ENCODE data around the gene TMEM53. TPM values are rescaled to one million over a fixed set of nuclear protein-coding genes. Genes with fewer than 3 reads are reported as not detected.
A peak's percentile ranks its signal among the peaks of the same experiment; 100 is the strongest.

TMEM53 gene
- polyA plus RNA-seq, 1 of the 3 experiments (the other 2 are of a cell fraction), result 14.9 TPM

- no peak for TF ChIP-seq PBX3 (IDR thresholded peaks at IDR 0.05)
- TF ChIP-seq, protein P1, sequence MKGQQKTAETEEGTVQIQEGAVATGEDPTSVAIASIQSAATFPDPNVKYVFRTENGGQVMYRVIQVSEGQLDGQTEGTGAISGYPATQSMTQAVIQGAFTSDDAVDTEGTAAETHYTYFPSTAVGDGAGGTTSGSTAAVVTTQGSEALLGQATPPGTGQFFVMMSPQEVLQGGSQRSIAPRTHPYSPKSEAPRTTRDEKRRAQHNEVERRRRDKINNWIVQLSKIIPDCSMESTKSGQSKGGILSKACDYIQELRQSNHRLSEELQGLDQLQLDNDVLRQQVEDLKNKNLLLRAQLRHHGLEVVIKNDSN (IDR thresholded peaks at IDR 0.05; ENCODE audit: borderline replicate concordance, low read depth), result no peak
Measured at GRCh38 chr1:44634606-44635189, 39.6 kb downstream of the TMEM53 start (continued).

DNA sequence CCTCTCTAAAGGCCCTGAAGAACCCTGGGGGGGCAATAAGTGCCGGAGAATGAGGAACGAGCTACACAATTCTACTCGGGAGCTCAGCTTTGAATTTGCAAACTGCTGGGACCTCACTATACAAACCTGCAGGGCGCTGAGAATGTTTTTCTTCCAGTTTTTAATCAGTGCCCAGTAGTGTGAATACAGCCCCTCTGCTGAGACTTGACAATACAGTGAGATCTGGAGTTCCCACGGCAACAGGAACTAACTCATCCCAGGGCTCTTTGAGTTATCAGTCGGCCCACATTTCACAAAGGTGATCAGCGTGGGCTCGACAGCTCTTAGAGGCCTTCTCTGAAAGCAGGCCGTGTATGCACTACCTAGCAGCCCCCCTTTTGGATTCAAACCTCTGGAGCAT, 41.7 kb downstream of the TMEM53 start:
- peak overlapping the region; percentile 94 for H2AFZ ChIP-seq (ENCODE audit: low read depth)
- H3K4me1 ChIP-seq (ENCODE audit: control insufficient read depth in 1 of 2, insufficient read depth in 2 of 2, low read depth in 1 of 2, low read length in 1 of 2), result peaks cover 4 to 50% of the 10 kb centered on the region in 2 experiments; a peak in 1 of 4 replicates
- peak overlapping the region; percentile 95 for H3K4me2 ChIP-seq
- H3K79me2 ChIP-seq (ENCODE audit: insufficient read depth), result peaks cover 13% of the 10 kb centered on the region; the same call in 1 of the 2 replicates
- H3K9me2 ChIP-seq, result no peaks in the 10 kb centered on the region
- H3K9ac ChIP-seq, result peak overlapping the region; percentile 91
- WGBS (ENCODE audit: low lambda C conversion rate), result 11% methylated on average over 7 of the region's 9 CpGs
- peaks cover 26% of the 10 kb centered on the region for H3F3A ChIP-seq (replicated peaks; ENCODE audit: insufficient read depth)
- no peaks in the 10 kb centered on the region for H3K9me3 ChIP-seq
- peak; percentile 46 for DNase-seq
- no peaks in the 10 kb centered on the region for H3K27me3 ChIP-seq (ENCODE audit: insufficient read depth)
- peak overlapping the region; percentile 74 to 77 for H3K4me3 ChIP-seq (ENCODE audit: low read depth in 2 of 2, low read length in 1 of 2)
- TF ChIP-seq MXI1 (IDR thresholded peaks at IDR 0.05; ENCODE audit: low read depth, low read length), result peak; percentile 19; the same call in 1 of the 2 replicates
- no peak for TF ChIP-seq FOXJ3 (CRISPR knock-in tag; IDR thresholded peaks at IDR 0.05)
- TF ChIP-seq RCOR1 (IDR thresholded peaks at IDR 0.05; ENCODE audit: low read length), result no peak
- CTCF ChIA-PET, result interaction anchor here (0.8 to 15.4 kb wide), 7 partner anchors 9 to 61 kb away, joined by 3 to 163 read pairs (median 6); no protein-coding TSS in a partner anchor
- H4K20me1 ChIP-seq (ENCODE audit: insufficient read depth), result no peaks in the 10 kb centered on the region
- POLR2A ChIA-PET, result interaction anchor here (0.9 to 3.9 kb wide), 7 partner anchors 9 to 420 kb away, joined by 3 to 50 read pairs (median 18); no protein-coding TSS in a partner anchor
- H3K27ac ChIP-seq (ENCODE audit: low read depth in 2 of 2, low read length in 1 of 2), result peak overlapping the region; percentile 83 to 89
- H3K36me3 ChIP-seq (replicated peaks in 1 of 2; ENCODE audit: control insufficient read depth in 1 of 2, insufficient read depth in 2 of 2, low read length in 1 of 2), result peaks cover 19 to 47% of the 10 kb centered on the region in 2 experiments

GRCh38 chr1:44631647-44632539, 42.4 kb downstream of the TMEM53 start:
- H4K20me1 ChIP-seq (ENCODE audit: insufficient read depth), result no peaks in the 10 kb centered on the region
- CTCF ChIA-PET, result interaction anchor here (0.8 to 15.4 kb wide), 12 partner anchors 9 to 63 kb away, joined by 3 to 163 read pairs (median 4); no protein-coding TSS in a partner anchor
- peaks cover 26% of the 10 kb centered on the region for H3F3A ChIP-seq (replicated peaks; ENCODE audit: insufficient read depth)
- no peaks in the 10 kb centered on the region for H3K9me2 ChIP-seq
- H3K79me2 ChIP-seq (ENCODE audit: insufficient read depth), result peaks cover 13% of the 10 kb centered on the region; the same call in 1 of the 2 replicates
- DNase-seq, result peak; percentile 97
- H3K4me3 ChIP-seq (ENCODE audit: low read depth in 2 of 2, low read length in 1 of 2), result peak overlapping the region; percentile 74 to 77
- H3K27ac ChIP-seq (ENCODE audit: low read depth in 2 of 2, low read length in 1 of 2), result peak overlapping the region; percentile 83 to 89
- peaks cover 17 to 40% of the 10 kb centered on the region in 2 experiments for H3K36me3 ChIP-seq (replicated peaks in 1 of 2; ENCODE audit: control insufficient read depth in 1 of 2, insufficient read depth in 2 of 2, low read length in 1 of 2)
- H3K27me3 ChIP-seq (ENCODE audit: insufficient read depth), result no peaks in the 10 kb centered on the region
- H3K4me1 ChIP-seq (ENCODE audit: control insufficient read depth in 1 of 2, insufficient read depth in 2 of 2, low read depth in 1 of 2, low read length in 1 of 2), result peaks cover 4 to 44% of the 10 kb centered on the region in 2 experiments; a peak in 1 of 4 replicates
- H3K9me3 ChIP-seq, result no peaks in the 10 kb centered on the region
- H2AFZ ChIP-seq (ENCODE audit: low read depth), result peak overlapping the region; percentile 94
- POLR2A ChIA-PET, result interaction anchor here (0.7 to 3.9 kb wide), 10 partner anchors 10 to 419 kb away, joined by 3 to 50 read pairs (median 10); partner anchors contain the start of genes ARMH1 and TMEM53
- WGBS (ENCODE audit: low lambda C conversion rate), result 2% methylated on average over 14 of the region's 88 CpGs
- H3K9ac ChIP-seq, result peak overlapping the region; percentile 91
- H3K4me2 ChIP-seq, result peak overlapping the region; percentile 95
- TF ChIP-seq NRF1 (IDR thresholded peaks at IDR 0.05; ENCODE audit: low read depth, low read length) (no peak), MAX (IDR thresholded peaks at IDR 0.05; ENCODE audit: low read depth) (peak; percentile 86), USF2 (IDR thresholded peaks at IDR 0.05; ENCODE audit: borderline replicate concordance, low read depth, low read length) (peak; percentile 65), RCOR1 (IDR thresholded peaks at IDR 0.05; ENCODE audit: low read length) (no peak), TEAD4 (IDR thresholded peaks at IDR 0.05; ENCODE audit: borderline replicate concordance, insufficient read depth) (no peak), ZBTB33 (IDR thresholded peaks at IDR 0.05; ENCODE audit: borderline replicate concordance, low read depth) (no peak), FOSL2 (IDR thresholded peaks at IDR 0.05; ENCODE audit: borderline replicate concordance, low read depth) (no peak), GABPA (IDR thresholded peaks at IDR 0.05; ENCODE audit: low read depth) (no peak), MXI1 (IDR thresholded peaks at IDR 0.05; ENCODE audit: low read depth, low read length) (peak; percentile 26; the same call in 1 of the 2 replicates), GATA2 (CRISPR knock-in tag; IDR thresholded peaks at IDR 0.05) (no peak), CHD2 (IDR thresholded peaks at IDR 0.05; ENCODE audit: low read length, partially characterized antibody) (no peak), RXRA (IDR thresholded peaks at IDR 0.05; ENCODE audit: borderline replicate concordance, low read depth) (no peak), RFX5 (IDR thresholded peaks at IDR 0.05; ENCODE audit: low read length) (no peak)
